B cell (primary cell): ENCODE measurements around the gene FHL1. TPM values are rescaled to one million over a fixed set of nuclear protein-coding genes. Genes with fewer than 3 reads are reported as not detected.

Experiments
- ATAC-seq: fragments of 200-7000 bp; cut with Tn5 transposase; one replicate; pipeline ENCODE4 v1.10.0; 2021; ENCODE audit warnings: low read depth, mild to moderate bottlenecking, moderate number of reproducible peaks, moderate library complexity
- CTCF ChIA-PET: fragments of 350-600 bp; sonication (Branson Sonifier 250); formaldehyde crosslinking; loops from one replicate; lab custom pipeline; 2021; ENCODE audit warnings: antibody characterized with exemption, inconsistent platforms; lab: Charles Lee
- POLR2A ChIA-PET: fragments of 350-600 bp; sonication (Branson Sonifier 250); formaldehyde crosslinking; loops from one replicate; lab custom pipeline; 2021; ENCODE audit warnings: antibody characterized with exemption; lab: Charles Lee
- DNase-seq: peaks from one replicate; pipeline ENCODE4 v3.0.0; 2013
- H2AFZ ChIP-seq: 2 replicates; pipeline ENCODE4 v1.6.1; 2012; ENCODE audit warnings: mild to moderate bottlenecking, low read depth, low read length; ENCODE audit not compliant: insufficient read depth, poor library complexity, severe bottlenecking
- H3K27ac ChIP-seq, 2 donors: 1 replicate in 1 of 2; 2 replicates in 1 of 2; pipeline ENCODE4 v1.5.1; 2012 to 2013; ENCODE audit warnings: low read length in 2 of 2, mild to moderate bottlenecking in 2 of 2, moderate library complexity in 1 of 2
- H3K27me3 ChIP-seq, 4 experiments: fragments of 200-600 bp in 1 of 4; sonication (generic) in 1 of 4; replicated peaks in 1 of 4; 1 replicate in 2 of 4; 2 replicates in 2 of 4; pipeline versions ENCODE4 v1.6.1 to v1.7.0; 2013 to 2016; ENCODE audit warnings: low read length in 3 of 4, mild to moderate bottlenecking in 2 of 4, mixed read lengths in 1 of 4, moderate library complexity in 1 of 4; ENCODE audit not compliant: insufficient read depth in 4 of 4, control insufficient read depth in 3 of 4; ENCODE audit errors: control extremely low read depth in 1 of 4
- H3K36me3 ChIP-seq, 2 experiments: replicated peaks in 1 of 2; 1 replicate in 1 of 2; 2 replicates in 1 of 2; pipeline versions ENCODE4 v1.6.1 to v1.7.1; 2013; ENCODE audit warnings: low read length in 1 of 2; ENCODE audit not compliant: insufficient read depth in 2 of 2, control insufficient read depth in 1 of 2; ENCODE audit errors: control extremely low read depth in 1 of 2, extremely low read depth in 1 of 2
- H3K4me1 ChIP-seq, 2 donors: fragments of 200-600 bp in 1 of 2; sonication (generic) in 1 of 2; 1 replicate in 1 of 2; 2 replicates in 1 of 2; pipeline versions ENCODE4 v1.5.1 to v1.6.1; 2013 to 2017; ENCODE audit warnings: low read length in 2 of 2; ENCODE audit not compliant: control insufficient read depth in 2 of 2, insufficient read depth in 2 of 2
- H3K4me2 ChIP-seq: replicated peaks from 2 replicates; pipeline ENCODE3; 2012; ENCODE audit warnings: mild to moderate bottlenecking, low read depth, low read length; ENCODE audit not compliant: poor library complexity, severe bottlenecking
- H3K4me3 ChIP-seq, 5 experiments: fragments of 200-600 bp in 1 of 5; sonication (generic) in 1 of 5; 1 replicate in 3 of 5; 2 replicates in 2 of 5; pipeline versions ENCODE4 v1.5.1 to v1.7.0; 2011 to 2016; ENCODE audit warnings: low read length in 4 of 5, mild to moderate bottlenecking in 4 of 5, low read depth in 2 of 5, control low read depth in 1 of 5, moderate library complexity in 1 of 5; ENCODE audit not compliant: insufficient read depth in 1 of 5; ENCODE audit errors: control extremely low read depth in 1 of 5, extremely low read depth in 1 of 5
- H3K79me2 ChIP-seq: fragments of 200-600 bp; sonication (generic); one replicate; pipeline ENCODE4 v1.6.0; 2016; ENCODE audit warnings: low read length; ENCODE audit not compliant: control insufficient read depth, insufficient read depth
- H3K9ac ChIP-seq: fragments of 200-600 bp; sonication (generic); 2 replicates; pipeline ENCODE4 v1.6.1; 2017; ENCODE audit warnings: mild to moderate bottlenecking, low read length, moderate library complexity
- H3K9me3 ChIP-seq, 3 donors: one replicate each; pipeline versions ENCODE4 v1.6.1 to v1.7.1; 2013; ENCODE audit warnings: low read length in 2 of 3; ENCODE audit not compliant: control insufficient read depth in 2 of 3, insufficient read depth in 1 of 3; ENCODE audit errors: control extremely low read depth in 1 of 3
- H4K20me1 ChIP-seq: 2 replicates; pipeline ENCODE4 v1.6.0; 2012; ENCODE audit warnings: mild to moderate bottlenecking, low read length; ENCODE audit not compliant: insufficient read depth, control insufficient read depth, poor library complexity, severe bottlenecking
- H3K27ac Mint-ChIP-seq: one replicate; pipeline ENCODE4 v1.8.0; 2021; ENCODE audit warnings: mixed read lengths
- H3K27me3 Mint-ChIP-seq: one replicate; pipeline ENCODE4 v1.8.0; 2021; ENCODE audit warnings: mixed read lengths
- H3K4me1 Mint-ChIP-seq: one replicate; pipeline ENCODE4 v1.8.0; 2021; ENCODE audit warnings: mixed read lengths
- H3K4me3 Mint-ChIP-seq: one replicate; pipeline ENCODE4 v1.8.0; 2021; ENCODE audit warnings: mixed read lengths
- H3K9me3 Mint-ChIP-seq: one replicate; pipeline ENCODE4 v1.8.0; 2022; ENCODE audit warnings: mixed read lengths; ENCODE audit not compliant: insufficient read depth
- EZH2 ChIP-seq: IDR thresholded peaks from 2 replicates; pipeline ENCODE4 v1.6.1; 2012; ENCODE audit warnings: borderline replicate concordance, low read depth, mild to moderate bottlenecking, moderate library complexity, low read length; ENCODE audit not compliant: insufficient read depth, poor library complexity, severe bottlenecking
- WGBS: methylation state at CpG from one replicate; pipeline ENCODE4 v1.1.5; 2013; ENCODE audit warnings: missing lambda C conversion rate; ENCODE audit not compliant: insufficient coverage; 5-methylcytosine and 5-hydroxymethylcytosine counted together
- intact Hi-C: fragments of 100-400 bp; cut with micrococcal nuclease; formaldehyde crosslinking; loops from one replicate; pipeline ENCODE4 v1.10.0; 2022
- polyA plus RNA-seq: library from polyadenylated mRNA; depleted of rRNA; stranded (reverse); fragments of >200 nt; gene quantifications from 2 replicates; pipeline ENCODE4 v1.2.3, GENCODE V29; 2012
- total RNA-seq, 2 donors: library from RNA; stranded (reverse); fragments of 120-200 nt in 1 of 2; gene quantifications; 1 replicate in 1 of 2; 2 replicates in 1 of 2; pipeline versions ENCODE4 v1.2.3 to v1.2.4, GENCODE V29; 2013 to 2022
- TF ChIP-seq, protein P1 (sequence below): fragments of 200-600 bp; IDR thresholded peaks from one replicate; pipeline ENCODE4 v1.8.0; 2022; ENCODE audit warnings: antibody characterized with exemption, mild to moderate bottlenecking

The FHL1 gene
- total and polyA plus RNA-seq, 2 donors (not counting 1 experiment from before 2014, with no cell fraction given) = 6.7 to 8.0 TPM

DNA sequence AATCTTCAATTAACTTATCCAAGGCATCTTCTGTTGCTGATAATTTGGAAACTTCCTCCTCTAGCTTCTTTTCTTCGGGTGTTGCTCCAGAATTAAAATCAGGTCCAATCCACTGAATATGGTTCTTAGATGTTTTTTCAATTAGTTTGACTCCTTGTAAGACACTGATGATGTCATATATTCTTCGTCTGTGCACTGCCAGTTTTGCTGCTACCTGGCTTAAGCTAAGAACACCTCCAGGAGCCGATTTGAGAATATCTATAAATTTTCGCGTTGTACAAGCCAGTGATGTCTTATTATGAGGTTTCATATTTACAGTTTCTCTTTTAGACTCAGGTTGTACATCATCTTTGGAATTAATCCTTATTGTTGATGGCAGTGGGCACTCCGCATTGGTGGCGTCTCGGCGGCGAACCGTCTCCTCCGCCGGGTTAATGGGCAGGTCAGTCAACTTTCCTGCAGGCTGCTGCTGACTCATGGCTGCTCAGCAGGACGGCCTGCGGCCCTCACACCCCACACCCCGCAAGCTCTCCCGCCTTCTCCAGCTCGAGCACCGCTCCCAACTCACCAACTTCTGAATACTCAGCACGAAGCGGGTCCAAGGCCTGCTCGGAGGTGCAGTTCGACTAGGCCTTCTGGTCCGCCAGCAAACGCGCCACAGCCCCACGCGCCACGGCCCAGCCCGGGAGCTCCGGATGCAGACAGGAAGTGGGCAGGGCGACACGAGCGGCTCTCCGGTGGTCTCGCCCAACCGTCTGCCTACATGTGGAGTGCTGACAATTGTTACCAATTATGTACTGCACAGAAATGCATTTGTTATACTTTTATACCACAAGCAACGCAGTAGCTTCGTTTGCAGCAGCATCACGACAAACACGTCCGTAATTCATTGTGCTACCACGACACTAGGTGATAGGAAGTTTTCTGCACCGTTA lies 49.2 kb upstream of the FHL1 start:
- H3K27ac Mint-ChIP-seq = no peak overlapping the region
- Histone ChIP-seq H3K9ac (no peak overlapping the region), H3K9me3 (no peaks in the 10 kb centered on the region), H3K27me3 (no peaks in the 10 kb centered on the region), H3K4me3 (no peak overlapping the region), H2AFZ (no peak overlapping the region), H3K4me2 (no peak overlapping the region), H4K20me1 (no peaks in the 10 kb centered on the region), H3K79me2 (no peaks in the 10 kb centered on the region), H3K4me1 (no peaks in the 10 kb centered on the region), H3K27ac (no peak overlapping the region), H3K36me3 (no peaks in the 10 kb centered on the region)
- CTCF ChIA-PET = no interaction called here
- no peaks in the 10 kb centered on the region for H3K27me3 Mint-ChIP-seq
- TF ChIP-seq EZH2 = no peak
- TF ChIP-seq, protein P1, sequence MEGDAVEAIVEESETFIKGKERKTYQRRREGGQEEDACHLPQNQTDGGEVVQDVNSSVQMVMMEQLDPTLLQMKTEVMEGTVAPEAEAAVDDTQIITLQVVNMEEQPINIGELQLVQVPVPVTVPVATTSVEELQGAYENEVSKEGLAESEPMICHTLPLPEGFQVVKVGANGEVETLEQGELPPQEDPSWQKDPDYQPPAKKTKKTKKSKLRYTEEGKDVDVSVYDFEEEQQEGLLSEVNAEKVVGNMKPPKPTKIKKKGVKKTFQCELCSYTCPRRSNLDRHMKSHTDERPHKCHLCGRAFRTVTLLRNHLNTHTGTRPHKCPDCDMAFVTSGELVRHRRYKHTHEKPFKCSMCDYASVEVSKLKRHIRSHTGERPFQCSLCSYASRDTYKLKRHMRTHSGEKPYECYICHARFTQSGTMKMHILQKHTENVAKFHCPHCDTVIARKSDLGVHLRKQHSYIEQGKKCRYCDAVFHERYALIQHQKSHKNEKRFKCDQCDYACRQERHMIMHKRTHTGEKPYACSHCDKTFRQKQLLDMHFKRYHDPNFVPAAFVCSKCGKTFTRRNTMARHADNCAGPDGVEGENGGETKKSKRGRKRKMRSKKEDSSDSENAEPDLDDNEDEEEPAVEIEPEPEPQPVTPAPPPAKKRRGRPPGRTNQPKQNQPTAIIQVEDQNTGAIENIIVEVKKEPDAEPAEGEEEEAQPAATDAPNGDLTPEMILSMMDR = no peak
- DNase-seq (no peak), ATAC-seq (no peak)
- H3K9me3 Mint-ChIP-seq = no peaks in the 10 kb centered on the region
- WGBS = 99% methylated on average over 18 of the region's 44 CpGs
- no peak overlapping the region for H3K4me3 Mint-ChIP-seq
- H3K4me1 Mint-ChIP-seq = no peaks in the 10 kb centered on the region
- POLR2A ChIA-PET = no interaction called here
- intact Hi-C loops = no loop called here

- no peak overlapping the region for H2AFZ ChIP-seq
- H3K27me3 ChIP-seq = no peaks in the 10 kb centered on the region
- no peak overlapping the region for H3K9ac ChIP-seq
- H3K27ac ChIP-seq = no peak overlapping the region
- POLR2A ChIA-PET = no interaction called here
- no peaks in the 10 kb centered on the region for H3K36me3 ChIP-seq
- H3K4me3 ChIP-seq = no peak overlapping the region
- no peaks in the 10 kb centered on the region for H3K4me1 Mint-ChIP-seq
- no peak overlapping the region for H3K4me2 ChIP-seq
- no peaks in the 10 kb centered on the region for H3K4me1 ChIP-seq
- no peak overlapping the region for H3K27ac Mint-ChIP-seq
- no peaks in the 10 kb centered on the region for H3K79me2 ChIP-seq
- no peak overlapping the region for H3K4me3 Mint-ChIP-seq
- TF ChIP-seq, protein P1 = no peak
- TF ChIP-seq EZH2 = no peak
- H4K20me1 ChIP-seq = no peaks in the 10 kb centered on the region
- ATAC-seq = no peak
- intact Hi-C loops = no loop called here
- CTCF ChIA-PET = no interaction called here
- H3K27me3 Mint-ChIP-seq = no peaks in the 10 kb centered on the region
- WGBS = 81% methylated on average over 1 of the region's 1 CpG
- no peak for DNase-seq
- no peaks in the 10 kb centered on the region for H3K9me3 Mint-ChIP-seq
- no peaks in the 10 kb centered on the region for H3K9me3 ChIP-seq
Measured at GRCh38 chrX:136104936-136105335, 42.4 kb upstream of the FHL1 start.
